GM19240 (cell line): ENCODE results near the gene TNK2.
A peak's percentile ranks its signal among the peaks of the same experiment; 100 is the strongest.
"Not testable (repeated sequence)": the region's sequence is repeated elsewhere in the genome, so short reads cannot be mapped to it uniquely, and the experiment has no call there.

Source experiments
- DNase-seq: peaks from one replicate; pipeline ENCODE4 v3.0.0; 2011; ENCODE audit warnings: low spot score; ENCODE audit not compliant: insufficient read length

Gene TNK2

DNA sequence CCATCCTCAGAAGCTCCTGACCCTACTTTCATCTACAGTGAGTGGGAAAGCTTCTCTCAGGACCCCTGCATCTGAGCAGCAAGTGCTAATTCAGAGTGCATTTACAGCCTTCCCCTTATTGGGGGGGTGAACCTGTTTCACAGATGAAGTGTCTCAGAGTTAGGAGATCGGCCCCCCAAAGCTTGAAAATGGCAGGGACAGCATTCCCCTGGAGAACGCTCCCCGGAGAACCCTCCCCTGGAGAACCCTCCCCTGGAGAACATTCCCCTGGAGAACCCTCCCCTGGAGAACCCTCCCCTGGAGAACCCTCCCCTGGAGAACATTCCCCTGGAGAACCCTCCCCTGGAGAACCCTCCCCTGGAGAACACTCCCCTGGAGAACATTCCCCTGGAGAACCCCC lies 36.7 kb downstream of the TNK2 start:
- not testable (repeated sequence) for DNase-seq

DNA sequence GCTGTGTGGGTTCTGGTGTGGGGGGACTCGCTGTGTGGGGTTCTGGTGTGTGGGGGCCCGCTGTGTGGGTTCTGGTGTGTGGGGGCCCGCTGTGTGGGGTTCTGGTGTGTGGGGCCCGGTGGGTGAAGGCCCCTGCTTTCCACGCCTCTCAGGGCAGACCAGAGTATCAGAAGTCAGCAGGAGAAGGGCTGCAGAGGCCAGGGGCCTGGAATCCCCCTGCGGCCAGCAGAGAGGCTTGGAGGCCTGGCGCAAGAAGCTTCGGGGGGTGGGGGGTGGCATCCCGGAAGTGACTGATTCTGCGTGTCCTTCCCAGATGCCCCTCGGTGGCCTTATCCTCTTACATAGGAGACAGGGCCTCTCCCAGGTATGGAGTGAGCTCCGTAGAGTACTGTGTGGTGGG lies 37.4 kb downstream of the TNK2 start:
- DNase-seq: no peak

DNA sequence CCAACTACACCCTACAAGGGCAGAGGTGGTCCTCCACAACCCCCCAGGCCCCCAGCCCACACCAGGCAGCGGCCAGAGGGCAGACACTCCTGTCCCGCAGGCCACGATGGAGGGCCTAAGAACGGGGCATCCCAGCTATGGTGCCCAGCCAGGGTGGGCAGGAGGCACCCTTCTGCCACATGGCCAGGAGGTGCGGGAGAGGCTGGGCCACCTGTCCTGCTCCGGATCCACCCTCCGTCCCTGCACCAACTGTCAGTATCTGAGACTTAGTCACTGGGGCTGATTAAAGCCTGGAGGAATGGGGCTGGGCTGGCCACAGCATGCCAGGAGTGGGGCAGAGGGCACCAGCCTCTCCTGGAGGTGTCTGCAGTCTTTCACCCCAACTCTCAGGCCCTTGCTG lies 37.9 kb downstream of the TNK2 start:
- DNase-seq: no peak

DNA sequence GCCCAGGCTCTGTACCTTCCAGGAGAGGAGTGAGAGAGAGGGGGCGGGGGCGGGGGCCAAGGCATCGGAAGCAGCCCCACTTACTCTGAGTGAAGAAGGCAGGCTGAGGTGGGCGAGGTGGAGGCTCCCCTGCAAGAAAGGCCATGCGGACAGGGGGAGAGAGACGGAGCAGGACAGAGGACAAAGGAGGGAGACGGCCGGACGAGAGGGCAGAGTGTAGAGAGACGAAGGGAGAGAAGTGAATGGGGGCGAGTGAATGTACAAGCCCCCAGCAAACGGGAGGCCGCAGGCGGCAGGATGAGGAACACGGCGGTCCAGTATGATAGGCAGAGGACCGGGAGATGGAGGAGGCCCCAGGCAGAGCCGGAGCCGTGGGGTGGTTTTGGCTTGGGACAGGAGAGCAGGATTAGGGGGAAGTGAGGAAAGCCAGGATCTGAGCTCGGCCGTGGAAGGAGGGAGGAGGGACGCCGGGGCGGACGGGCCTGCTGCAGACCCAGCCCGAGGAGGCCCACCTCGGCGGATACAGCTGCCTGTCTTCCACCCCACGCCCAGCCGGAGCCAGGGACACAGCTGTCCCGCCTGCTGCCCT lies 38.8 kb downstream of the TNK2 start:
- no peak for DNase-seq

DNA sequence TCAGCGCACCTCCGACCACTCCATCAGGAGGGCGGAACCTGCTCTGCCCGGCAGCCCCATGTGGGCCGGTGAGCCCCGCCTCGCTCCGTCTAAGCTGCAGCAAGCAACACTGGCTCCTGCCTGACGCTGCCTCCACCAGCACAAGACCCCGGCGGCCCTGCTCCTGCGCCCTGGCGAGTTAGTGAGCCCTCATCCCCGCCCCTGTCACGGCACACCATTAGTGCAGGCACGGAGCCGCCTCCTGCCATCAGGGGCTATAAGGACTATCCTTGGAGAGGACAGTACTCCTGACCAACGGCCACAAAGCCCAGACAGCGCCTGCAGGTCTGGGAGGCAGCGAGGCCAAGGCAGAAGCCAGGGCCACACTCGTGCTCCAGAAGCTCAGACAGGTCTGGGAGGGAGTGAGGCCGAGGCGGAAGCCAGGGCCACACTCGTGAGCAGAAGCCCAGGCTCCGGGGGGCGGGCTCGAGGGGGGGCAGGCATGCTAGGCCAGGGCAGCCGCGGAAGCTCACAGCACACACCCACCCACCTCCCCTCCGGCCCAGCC lies 39.4 kb downstream of the TNK2 start:
- DNase-seq: no peak

DNA sequence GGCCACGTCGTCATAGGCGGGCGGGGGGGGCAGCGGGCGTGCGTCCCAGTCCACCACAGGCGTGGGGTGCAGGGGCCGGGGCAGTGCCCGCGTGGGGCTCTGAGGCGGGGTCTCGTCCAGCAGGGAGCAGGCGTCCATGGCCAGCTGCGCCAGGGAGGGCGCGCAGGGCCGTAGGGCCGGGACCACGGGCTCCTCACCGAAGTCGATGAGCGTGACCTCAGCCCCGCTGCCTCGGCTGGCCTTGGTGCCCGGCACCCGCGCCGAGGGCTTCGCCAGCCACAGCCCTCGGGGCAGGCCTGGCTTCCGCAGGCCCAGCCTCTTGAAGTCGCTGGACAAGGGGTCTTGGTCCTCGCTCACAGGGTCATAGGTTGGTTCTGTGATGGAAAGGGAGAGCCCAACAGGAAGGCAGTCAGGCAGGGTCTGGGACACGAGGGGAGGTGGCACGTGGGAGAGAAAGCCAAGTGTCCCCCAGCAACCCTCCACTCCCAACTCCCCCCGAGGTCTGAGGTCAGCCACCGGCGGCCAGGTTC lies 40.0 kb downstream of the TNK2 start:
- DNase-seq: no peak

DNA sequence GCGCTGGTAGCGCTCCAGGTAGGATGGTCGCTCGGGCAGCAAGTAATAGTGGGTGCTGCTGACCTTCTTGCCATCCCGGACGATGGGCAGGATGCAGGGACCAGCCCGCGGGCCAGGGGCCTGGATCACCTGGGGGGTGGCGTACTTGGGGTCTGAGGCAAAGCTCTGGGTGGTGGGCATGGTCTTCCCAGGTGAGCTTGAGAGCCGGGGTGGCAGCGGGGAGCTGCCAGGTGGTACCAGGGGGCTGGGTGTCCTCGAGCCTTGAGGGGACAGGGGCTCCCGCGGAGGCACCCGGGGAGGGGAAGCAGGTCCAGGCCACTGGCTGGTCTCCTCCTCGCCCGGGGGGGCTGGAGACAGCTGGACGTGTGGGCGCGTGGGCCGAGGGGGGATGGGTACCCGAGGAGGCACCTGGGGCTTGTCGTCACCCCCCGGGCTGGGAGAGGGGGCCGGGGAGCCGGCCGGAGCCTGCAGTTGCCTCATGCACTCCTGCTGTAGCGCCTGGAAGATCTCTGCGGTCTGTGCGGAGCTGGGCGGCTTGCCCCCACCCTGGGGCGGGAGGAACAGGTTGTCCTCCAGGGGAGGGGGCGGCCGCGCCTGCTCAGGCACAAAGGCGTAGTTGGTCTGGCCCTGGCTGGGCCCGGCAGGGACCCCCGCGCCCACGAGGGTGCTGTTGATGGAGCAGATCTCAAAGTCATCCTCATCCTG lies 40.6 kb downstream of the TNK2 start:
- no peak for DNase-seq

DNA sequence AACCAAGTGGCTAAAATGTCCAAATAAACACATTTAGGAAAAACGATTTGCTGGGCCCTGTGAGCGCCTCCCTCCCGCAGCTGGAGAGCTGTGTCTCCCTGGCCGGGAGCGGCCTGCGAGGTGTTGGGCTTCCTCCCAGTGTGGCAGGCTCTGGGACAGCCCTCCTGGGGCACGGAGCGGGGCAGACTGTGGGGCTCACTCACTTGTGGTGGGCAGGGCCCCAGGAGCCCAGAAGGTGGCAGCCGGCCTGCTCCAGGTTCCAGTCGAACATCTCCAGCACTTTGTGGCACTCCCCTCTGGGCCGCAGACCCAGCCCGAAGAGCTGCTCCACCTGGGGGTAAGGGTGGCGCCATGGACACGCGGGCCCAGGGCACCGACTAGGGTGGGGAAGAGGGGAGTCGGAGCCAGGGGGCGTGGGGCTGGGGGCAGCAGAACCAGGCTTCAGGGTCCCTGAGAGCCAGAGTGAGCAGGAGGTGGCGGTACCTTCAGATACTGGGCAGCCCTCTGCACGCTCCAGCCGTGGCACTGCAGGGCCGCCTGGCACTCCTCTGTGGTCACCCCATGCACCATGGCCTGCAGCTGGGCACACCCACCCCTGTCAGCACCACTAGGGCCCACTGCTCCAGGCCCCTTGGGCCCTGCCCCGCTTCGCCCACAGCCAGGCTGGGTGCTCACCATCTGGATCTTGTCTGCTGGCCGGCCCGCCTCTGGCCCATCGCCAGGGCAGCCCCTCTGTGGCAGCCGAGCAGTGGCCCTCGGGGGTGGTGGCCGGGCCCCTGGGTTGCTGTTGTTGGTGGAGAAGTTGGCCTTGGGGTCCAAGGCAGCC lies 41.5 kb downstream of the TNK2 start:
- no peak for DNase-seq

DNA sequence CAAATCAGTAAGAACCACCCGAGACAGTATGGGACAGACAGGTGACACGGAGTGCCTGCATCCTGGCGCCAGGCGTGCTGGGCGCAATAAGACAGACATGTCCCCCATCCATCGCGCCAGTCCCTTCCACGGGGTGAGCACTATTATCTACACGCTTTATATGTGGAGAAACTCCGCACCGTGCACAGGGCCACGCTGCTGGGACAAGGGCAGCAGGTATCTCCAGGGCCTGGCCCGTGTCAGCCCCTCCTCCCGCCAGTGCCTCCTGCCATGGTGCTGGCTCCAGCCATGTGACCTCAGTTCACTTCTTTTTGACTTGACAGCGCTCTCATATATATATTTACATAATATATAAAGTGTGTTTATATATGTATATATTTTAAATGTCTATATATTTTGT lies 42.6 kb downstream of the TNK2 start:
- no peak for DNase-seq

DNA sequence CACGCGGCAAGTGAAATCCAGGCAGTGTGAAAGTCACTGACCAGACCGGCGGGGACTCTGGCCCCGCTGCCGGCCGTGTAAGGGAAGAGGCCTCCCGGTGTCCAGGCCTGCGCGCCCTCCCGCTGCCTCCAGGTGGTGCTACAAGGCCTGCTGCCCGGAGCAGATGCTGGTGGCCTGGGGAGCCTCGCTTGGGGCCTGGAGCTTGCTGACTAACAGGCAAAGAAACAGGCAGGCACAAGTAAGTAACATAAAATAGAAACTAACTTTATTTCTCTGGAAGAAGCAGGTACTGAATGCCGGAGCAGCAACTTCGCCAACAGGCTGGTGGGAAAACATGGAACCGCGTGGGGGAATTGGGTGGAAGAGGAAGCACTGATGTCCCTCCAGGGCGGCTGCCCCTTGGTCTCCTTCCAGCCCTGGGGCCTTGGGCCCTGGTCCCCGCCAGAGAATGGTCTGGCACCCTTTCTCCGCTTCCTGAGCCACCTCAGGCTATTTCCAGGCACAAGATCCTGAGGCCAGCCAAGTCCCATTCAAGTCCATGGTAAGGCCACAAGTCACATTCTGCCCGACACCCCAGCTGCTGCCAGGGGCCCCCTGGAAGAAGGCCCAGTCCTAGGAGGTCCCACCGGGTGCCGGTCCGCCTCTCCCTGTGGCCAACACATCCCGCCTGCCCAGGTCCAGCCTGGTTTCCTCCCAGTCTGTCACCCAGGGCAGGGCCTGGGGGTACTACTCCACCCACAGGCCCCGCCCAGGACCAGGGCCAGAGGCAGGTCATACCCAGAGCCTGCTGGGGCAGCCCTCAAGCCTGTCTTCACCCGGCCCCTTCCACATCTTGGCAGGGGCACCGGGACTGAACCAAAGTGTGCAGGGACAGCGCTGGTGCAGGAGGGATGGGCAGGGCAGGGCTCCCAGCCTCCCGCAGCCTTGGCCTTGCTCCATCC lies 45.0 kb downstream of the TNK2 start:
- DNase-seq: peak; percentile 75

DNA sequence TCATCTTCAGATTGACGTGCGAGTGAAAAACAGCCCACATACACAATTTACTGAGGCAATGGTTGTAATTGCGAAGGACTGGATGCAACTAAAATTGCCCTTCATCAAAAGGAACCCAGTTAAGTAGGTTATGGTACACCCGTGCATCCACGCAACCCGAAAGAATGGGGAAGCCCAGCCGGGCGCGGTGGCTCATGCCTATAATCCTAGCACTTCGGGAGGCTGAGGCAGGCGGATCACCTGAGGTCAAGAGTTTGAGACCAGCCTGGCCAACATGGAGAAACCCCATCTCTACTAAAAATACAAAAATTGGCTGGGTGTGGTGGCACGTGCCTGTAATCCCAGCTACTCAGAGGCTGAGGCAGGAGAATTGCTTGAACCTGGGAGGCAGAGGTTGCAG lies 46.0 kb downstream of the TNK2 start:
- not testable (repeated sequence) for DNase-seq

DNA sequence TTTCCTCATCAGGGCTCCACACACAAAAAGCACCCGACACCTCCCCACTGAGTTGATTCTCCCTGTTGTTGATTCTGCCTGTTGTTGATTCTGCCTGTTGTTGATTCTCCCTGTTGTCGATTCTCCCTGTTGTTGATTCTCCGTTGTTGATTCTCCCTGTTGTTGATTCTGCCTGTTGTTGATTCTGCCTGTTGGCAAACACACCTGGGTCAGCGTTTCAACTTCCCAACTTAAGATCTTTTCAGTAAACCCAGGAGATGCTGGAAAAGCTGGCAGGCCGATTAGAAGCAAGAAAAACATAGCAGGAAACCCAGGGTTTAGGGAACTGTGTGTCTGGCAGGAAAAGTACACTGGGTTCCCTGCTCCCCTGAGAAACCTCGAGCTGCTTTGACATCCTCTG lies 47.9 kb downstream of the TNK2 start:
- DNase-seq: no peak

DNA sequence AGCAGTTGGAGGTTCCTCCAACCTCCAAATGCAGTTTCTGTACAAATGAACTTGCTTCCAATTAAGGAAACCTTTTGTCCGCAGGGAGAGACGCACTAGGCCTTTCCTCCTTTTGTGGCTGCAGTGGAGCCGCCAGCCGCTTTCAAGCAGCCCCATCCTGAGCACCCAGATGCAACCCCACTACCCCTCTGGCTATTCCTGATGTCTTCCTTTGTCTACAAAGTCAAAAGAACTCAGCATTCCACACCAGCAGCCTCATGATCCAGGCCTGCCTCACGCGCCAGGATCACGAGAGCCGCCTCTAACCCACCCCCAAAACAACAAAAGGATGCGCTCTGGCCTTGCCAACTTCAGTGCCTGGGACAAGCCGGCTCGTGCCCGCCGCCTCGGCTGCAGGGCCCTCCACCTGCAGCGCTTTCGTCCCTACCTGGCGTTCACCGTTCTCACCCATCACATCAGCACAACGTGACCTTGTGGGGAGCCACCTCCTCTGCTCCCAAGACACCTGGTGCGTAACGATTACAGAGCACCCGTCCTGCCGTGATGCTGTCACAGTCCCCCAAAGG lies 48.4 kb downstream of the TNK2 start:
- no peak for DNase-seq

DNA sequence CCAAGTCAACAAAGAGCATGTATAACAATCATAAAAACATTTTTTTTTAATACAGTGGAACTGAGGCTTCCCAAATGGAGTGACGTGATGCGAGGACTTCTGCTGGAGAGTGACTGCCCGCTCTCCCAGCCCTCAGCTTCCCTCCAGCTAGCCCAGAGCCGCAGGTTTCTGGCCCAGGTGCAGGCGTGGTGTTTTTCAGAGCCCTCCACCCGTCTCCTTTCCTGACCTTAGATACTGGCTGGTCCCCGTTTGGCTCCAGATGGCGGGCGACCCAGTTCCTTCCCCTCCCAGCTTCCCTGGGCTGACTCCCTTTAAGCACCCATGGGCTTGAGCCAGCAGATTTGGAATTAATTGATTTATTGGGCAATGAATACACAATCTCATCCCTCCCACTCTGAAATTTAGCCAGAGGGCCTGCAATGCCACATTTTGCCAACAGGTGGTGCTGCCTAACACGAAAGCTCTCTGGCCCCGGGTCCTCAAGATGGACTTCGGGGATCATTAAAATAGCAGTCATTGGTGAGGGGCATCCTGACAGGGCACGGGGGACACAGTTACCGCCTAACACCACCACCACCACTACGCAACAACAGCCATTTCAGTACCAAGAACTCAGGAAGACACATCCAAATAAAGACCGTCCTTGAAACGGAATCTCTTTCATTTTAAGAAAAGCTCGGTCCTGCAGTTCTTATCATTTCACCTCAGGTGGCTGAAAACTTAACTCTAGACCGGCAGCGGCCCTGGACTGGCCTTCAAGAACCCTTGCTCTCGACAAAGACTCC lies 49.1 kb downstream of the TNK2 start:
- peak; percentile 90 for DNase-seq

DNA sequence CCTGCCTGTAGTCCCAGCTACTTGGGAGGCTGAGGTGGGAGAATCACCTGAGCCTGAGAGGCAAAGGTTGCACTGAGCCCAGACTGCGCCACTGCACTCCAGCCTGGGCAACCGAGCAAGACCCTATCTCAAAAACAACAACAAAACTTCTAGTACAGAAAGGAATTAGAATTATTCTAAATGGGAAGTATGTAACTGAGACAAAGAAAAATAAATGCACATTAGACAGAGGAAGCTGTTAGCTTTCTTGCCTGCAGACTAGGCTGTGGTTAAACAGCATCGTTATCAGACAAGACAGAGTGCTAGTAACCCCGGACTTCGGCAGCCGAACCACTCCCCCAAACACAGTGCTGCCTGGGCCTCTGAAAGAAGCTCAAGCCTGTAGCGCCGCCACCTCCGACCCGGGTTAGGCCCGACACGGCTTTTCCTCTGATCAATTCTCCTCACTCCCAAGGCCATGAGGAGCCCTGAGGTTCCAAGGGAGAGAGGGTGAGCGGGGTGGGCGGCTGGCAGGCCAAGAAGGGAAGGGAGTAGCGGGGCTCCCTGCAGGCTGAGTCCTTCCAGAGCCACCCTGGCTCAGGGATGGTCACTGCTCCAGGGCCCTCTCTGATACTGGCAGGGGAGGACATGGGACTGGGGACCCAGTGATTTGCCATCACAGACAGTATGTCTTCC lies 51.8 kb downstream of the TNK2 start:
- no peak for DNase-seq

DNA sequence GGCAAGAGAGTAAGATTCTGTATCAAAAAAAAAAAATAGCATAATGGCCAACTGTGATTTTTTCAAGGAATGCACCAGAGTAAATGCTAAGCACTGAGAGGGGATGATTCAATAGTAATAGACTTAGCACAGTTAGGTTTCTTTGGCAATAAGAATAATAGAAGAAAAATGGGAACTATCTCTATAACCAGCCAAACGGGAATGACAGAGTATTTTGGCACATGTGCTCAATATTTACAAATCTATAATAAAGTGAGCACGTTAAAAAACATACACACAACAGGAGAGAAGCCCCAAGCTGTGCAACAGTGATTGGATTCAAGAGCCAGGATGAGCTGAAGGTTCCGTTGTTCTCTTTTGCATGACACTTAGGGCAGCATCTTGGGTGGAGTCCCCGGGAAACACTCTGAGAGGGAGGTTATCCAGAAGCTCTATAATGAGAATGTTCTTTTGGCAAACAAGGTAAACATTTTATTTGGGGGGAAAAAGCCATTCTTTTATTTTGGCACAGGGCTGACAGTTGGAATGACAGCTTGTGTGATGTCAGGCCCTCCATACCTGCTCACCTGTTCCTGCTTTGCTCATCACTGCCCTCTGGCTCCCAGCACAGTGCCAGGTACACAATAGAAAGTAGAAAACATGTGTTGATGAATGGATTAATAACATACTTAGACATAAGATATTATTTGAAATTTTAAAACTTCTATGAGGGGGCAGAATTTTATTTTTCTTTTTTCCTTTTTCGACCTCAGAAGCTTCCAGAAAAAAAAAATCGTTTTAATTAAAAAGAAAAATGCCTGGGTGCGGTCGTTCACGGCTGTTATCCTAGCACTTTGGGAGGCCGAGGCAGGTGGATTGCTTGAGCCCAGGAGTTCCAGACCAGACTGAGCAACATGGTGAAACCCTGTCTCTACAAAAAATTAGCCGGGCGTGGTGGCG lies 52.6 kb downstream of the TNK2 start:
- DNase-seq: no peak

DNA sequence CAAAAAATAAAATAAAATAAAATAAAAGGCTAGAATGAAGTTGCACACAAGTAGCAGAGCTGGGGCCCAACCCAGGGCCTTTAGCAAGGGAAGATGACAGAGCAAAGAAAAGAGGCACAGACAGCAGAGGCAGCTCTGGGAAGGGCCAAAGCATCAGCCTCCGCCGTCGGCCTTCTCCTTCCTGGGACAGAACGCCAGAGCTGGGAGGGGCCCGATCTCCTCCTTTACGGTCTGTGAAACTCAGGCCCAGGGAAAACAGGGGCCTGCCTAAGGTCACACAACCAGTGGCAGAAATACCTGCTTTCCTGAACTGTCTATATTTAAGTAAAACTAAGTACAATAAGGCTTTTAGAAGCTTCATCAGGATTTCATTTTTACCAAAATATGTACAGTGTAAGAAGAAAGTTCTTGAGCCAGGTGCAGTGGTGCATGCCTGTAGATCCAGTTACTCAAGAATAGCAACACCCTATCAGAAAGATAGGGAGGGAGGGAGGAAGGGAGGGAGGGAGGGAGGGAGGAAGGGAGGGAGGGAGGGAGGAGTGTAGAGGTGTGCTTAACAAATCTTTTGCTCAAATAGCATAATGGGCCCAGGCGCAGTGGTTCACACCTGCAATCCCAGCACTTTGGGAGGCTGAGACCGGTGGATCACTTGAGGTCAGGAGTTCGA lies 53.6 kb downstream of the TNK2 start:
- no peak for DNase-seq

DNA sequence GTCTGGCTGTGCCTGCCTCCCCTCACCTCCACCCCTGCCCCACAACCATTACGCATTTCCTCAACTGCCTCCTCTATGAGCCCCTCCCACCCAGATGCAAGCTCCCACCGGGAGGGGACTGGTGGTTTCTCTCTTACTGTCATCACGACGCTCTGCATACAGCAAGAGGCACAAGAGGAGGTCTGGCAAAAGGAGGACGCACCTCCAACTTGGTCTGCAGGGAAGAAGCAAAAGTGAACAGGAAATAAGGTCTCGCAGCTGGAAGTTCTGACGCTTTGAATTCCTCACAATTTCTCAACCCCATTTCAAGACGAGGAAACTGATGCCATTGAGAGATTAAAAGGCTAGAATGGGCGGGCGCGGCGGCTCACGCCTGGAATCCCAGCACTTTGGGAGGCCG lies 54.4 kb downstream of the TNK2 start:
- no peak for DNase-seq
